Amniotic stem cell (primary cell): ENCODE data around the gene MED25.
A peak's percentile ranks its signal among the peaks of the same experiment; 100 is the strongest.

ENCODE experiments used
- DNase-seq: peaks from one replicate; lab custom pipeline; 2025; lab: John Stamatoyannopoulos, UW

MED25 gene

DNA sequence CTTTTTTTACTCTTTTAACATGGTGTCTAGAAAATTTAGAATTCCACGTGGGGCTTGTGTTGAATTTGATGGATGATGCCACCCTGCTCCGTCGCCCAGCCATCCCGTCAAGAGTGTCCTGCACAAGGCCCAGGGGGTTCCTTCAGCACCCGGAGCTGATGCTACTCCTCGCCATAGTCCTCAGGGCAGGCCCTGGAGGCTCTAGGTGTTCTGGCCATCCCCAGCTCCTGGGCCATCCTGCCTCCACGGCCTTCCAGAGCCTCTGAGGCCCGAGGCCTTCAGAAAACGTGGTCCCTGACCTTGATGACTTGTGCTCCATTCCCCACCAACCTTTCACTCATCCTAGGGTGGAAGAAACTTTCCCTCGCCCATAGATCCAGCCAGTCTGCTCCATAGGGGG, 55.7 kb downstream of the MED25 start:
- no peak for DNase-seq

DNA sequence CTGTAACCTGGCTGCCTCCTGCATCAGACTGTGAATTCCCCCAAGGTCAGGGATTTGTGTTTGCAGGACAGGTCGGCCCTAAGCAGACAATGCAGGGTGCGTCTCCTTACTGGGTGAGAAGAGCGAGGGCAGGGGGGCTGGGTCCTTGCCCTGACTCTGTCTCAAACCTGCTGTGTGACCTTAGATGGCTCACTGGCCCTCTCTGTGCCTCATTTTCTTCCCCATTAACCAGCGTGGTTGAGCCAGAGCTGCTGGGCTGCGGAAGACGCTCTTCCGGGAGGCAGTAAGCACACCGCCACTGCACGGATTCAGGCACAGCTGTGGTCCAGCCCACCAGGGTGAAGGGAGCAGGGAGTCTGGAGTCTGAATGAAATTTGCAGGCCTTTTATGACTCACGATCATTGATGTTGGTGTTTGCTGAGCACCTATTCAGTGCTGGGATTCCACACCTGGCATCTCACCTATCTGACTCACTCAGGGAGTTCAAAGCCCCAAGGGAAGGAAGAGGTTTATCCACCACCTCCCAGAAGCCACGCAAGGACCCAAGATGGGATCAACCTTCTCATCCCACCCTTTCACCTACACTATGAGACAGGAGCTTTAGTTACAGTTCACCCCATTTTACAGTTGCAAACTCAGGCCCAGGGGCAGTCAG, 56.5 kb downstream of the MED25 start:
- DNase-seq: no peak

- no peak for DNase-seq
Measured at GRCh38 chr19:49875177-49875576, 57.1 kb downstream of the MED25 start.

DNA sequence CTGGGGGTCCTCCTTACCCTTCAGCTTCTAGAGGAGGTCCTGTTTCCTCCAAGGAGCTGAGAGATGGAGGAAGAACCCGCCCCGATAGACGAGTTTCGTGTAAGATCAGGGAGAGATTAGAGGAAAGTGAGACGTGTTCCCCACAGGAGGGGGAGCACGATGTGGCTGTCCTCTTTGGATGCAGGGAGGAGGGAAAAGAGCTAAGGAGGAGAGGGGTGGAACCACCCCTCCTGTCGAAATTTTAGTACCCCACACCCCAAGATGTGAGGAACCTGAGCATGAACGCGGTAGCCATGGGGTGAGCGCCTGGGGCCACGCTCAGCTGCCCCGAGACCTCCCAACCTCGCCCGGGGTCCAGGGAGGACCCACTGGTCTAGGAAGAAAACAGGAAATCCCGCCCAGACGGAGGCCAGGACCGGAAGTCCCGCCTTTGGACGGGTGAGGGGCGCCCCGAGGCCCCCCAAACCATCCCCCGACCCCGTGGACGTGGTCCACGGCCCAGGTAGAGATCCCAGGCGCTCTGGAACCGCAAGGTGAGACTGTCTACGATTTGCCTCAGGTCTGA, 57.9 kb downstream of the MED25 start:
- peak; percentile 4 for DNase-seq

- peak; percentile 97 for DNase-seq
Measured at GRCh38 chr19:49876422-49877019, 58.4 kb downstream of the MED25 start.

- peak; percentile 100 for DNase-seq
Measured at GRCh38 chr19:49877020-49877878, 59.2 kb downstream of the MED25 start, which contains the start of the genes AKT1S1 and TBC1D17. Gene AKT1S1 (minus strand): TSS chr19:49877355. CDS start chr19:49873295, 4,060 bp downstream. Gene TBC1D17 (plus strand): TSS chr19:49877702. CDS start chr19:49877724, 22 bp downstream.

GRCh38 chr19:49877879-49878743, 60.0 kb downstream of the MED25 start:
- peak; percentile 97 for DNase-seq

- no peak for DNase-seq
Measured at GRCh38 chr19:49878744-49879070, 60.6 kb downstream of the MED25 start.

DNA sequence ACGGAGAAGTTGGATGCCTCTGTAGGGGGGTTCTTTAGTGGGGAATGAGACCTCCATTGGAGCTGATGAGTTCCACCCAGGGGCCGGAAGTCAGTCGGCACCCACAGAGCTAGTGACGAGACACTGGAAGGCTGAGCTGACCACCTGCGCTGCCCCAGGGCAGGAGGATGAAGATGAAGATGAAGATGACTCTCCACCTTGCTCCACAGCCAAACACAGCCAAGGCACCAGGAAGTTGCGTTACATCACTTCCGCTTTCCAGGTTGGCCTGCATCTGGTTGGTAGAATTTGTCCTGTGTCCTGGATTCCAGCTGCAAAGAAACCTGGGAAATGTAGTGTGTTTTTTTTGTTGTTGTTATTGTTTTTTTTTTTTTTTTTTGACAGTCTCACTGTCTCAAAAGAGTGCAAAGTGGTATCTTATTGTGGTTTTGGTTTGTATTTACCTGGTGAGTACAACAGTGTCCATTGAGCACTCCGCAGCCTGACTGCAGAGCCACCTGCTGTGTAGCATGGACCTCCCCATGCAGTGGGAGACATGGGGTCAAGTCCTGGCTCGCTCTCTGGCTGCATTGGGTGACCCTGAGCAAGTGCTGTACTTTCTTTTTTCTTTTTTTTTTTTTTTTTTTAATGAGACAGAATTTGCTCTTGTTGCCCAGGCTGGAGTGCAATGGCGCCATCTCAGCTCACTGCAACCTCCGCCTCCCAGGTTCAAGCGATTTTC, 61.3 kb downstream of the MED25 start:
- DNase-seq: no peak

DNA sequence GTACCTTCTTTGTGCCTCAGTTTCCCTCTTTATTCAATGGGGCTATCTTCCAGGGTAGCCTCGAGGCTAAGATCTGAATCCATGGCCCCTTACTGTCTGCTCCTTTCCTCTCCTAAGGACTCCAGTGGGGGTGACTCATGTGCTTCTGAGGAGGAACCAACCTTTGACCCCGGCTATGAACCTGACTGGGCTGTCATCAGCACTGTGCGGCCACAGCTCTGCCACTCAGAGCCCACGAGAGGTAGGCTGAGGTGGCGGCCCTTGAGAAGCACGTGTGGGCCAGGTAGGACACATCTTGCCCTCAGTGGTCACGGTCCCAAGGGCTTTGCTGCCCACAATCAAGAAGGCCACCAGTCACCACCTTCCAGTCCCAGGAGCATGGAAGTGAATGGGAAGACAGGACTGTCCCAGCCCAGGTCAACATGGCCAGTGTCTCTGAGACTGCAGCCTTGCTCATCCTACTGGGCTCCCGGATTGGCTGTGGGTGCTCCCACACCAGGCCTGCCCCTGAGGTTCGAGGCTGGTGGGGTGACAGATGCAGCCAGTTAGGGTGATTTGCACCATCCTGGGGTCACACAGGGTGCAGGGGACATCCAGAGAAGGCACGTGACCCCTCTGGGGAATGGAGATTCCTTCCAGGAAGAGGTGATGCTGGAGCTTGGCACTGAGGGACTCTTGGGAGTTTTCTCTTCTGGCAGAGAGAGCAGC, 62.2 kb downstream of the MED25 start:
- DNase-seq: no peak

DNA sequence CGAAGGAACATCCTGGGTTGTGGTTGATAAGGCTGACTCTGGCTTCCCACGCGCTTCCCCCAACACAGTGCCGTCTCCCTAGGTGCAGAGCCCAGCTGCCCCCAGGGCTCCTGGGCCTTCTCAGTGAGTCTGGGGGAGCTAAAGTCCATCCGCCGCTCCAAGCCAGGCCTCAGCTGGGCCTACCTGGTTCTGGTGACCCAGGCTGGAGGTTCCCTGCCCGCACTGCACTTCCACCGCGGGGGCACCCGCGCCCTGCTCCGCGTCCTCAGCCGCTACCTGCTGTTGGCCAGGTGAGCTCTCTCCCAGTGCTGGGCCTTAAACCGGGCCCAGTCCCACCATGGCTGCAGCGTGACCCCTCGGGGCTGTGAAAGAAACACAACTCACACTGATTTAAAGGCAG, 63.1 kb downstream of the MED25 start:
- DNase-seq: no peak

DNA sequence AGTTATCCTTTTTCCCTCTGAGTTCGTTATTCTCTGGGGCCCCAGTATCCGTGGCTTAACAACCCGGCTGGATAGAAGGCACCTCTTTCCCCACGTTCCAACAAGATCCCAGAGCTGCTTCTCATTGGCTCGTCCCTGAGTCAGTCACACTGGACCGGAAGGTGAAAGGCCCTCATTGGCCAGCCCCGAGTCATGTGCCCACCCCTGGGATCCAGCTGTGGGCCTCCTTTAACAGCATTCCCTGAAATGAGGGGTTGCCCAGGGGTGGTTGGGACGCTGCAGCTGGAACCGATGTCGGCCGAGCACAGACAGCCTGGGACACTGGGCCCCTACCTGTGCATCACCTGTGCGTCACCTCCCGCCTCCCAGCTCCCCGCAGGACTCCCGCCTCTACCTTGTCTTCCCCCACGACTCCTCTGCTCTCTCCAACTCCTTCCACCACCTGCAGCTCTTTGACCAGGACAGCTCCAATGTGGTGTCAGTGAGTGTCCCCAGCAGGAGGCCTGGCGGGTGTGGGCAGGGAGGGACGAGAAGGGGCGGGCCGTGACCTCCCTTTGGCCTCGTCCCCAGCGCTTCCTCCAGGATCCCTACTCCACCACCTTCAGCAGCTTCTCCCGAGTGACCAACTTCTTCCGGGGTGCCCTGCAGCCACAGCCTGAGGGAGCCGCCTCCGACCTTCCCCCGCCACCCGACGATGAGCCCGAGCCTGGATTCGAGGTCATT, 63.7 kb downstream of the MED25 start:
- no peak for DNase-seq

- no peak for DNase-seq
Measured at GRCh38 chr19:49882643-49883042, 64.6 kb downstream of the MED25 start.

GRCh38 chr19:49883094-49883493, 65.0 kb downstream of the MED25 start:
- no peak for DNase-seq

DNA sequence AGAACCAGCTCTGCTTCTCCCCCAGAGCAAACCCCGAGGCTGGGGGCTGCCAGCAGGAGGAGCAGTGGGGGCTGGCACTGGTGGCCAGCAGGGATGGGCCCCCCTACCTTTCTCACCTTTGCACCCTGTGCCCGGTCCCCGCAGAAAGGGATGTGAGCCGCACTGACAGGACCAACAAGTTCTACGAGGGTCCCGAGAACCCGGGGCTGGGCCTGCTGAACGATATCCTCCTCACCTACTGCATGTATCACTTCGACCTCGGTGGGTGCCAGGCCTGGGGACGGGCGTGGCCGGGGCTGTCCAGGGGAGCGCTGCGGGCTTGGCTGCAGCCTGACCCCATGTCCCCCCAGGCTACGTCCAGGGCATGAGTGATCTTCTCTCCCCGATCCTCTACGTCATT, 66.0 kb downstream of the MED25 start:
- DNase-seq: no peak

- no peak for DNase-seq
Measured at GRCh38 chr19:49884760-49885159, 66.7 kb downstream of the MED25 start.
